SK-N-SH (cell line): Measurements from ENCODE around the gene LTF. TPM values are rescaled to one million over a fixed set of nuclear protein-coding genes. Genes with fewer than 3 reads are reported as not detected.

ENCODE experiments used
- CTCF ChIA-PET: fragments of 300-600, 350-600 bp; formaldehyde crosslinking; extraction: SDS; loops from one replicate; lab custom pipeline; 2021; lab: Yijun Ruan, JAX
- POLR2A ChIA-PET: fragments of 350-600 bp; sonication (Branson Sonifier 250); formaldehyde crosslinking; extraction: SDS; loops from one replicate; lab custom pipeline; 2020; ENCODE audit warnings: antibody characterized with exemption, inconsistent platforms; lab: Yijun Ruan, JAX
- DNase-seq: peaks from one replicate; pipeline ENCODE4 v3.0.0; 2012
- H2AFZ ChIP-seq: fragments of 200-600 bp; sonication (generic); 2 replicates; pipeline ENCODE4 v1.8.1; 2016; ENCODE audit warnings: antibody characterized with exemption, mild to moderate bottlenecking, low read depth
- H3F3A ChIP-seq: fragments of 200-600 bp; sonication (generic); replicated peaks from 2 replicates; pipeline ENCODE3; 2016; ENCODE audit warnings: antibody characterized with exemption, mild to moderate bottlenecking; ENCODE audit not compliant: insufficient read depth
- H3K27ac ChIP-seq, 2 experiments: fragments of 200-500 bp in 1 of 2; fragments of 200-600 bp in 1 of 2; sonication (Bioruptor generic) in 1 of 2; sonication (generic), shearing (Covaris generic) in 1 of 2; 2 replicates each; pipeline versions ENCODE4 v1.5.1 to v1.6.1; 2014 to 2016; ENCODE audit warnings: low read depth in 2 of 2, inconsistent platforms in 1 of 2, low read length in 1 of 2, mild to moderate bottlenecking in 1 of 2, mixed read lengths in 1 of 2
- H3K27me3 ChIP-seq: fragments of 200-600 bp; sonication (generic), shearing (Covaris generic); 2 replicates; pipeline ENCODE4 v1.6.1; 2016; ENCODE audit warnings: mixed run types; ENCODE audit not compliant: insufficient read depth
- H3K36me3 ChIP-seq, 2 experiments: fragments of 200-500 bp in 1 of 2; fragments of 200-600 bp in 1 of 2; sonication (Bioruptor generic) in 1 of 2; sonication (generic) in 1 of 2; replicated peaks in 1 of 2; 2 replicates each; pipeline versions ENCODE3 to v1.5.1; 2014 to 2016; ENCODE audit warnings: low read length in 1 of 2, mild to moderate bottlenecking in 1 of 2; ENCODE audit not compliant: insufficient read depth in 2 of 2, control insufficient read depth in 1 of 2
- H3K4me1 ChIP-seq, 2 experiments: fragments of 200-500 bp in 1 of 2; fragments of 200-600 bp in 1 of 2; sonication (Bioruptor generic) in 1 of 2; sonication (generic), shearing (Covaris generic) in 1 of 2; 2 replicates each; pipeline versions ENCODE4 v1.5.1 to v1.6.1; 2014 to 2016; ENCODE audit warnings: low read depth in 1 of 2, low read length in 1 of 2, mixed run types in 1 of 2; ENCODE audit not compliant: insufficient read depth in 2 of 2, control insufficient read depth in 1 of 2
- H3K4me2 ChIP-seq: fragments of 200-600 bp; sonication (generic), shearing (Covaris generic); 2 replicates; pipeline ENCODE4 v1.6.1; 2017; ENCODE audit warnings: mixed run types
- H3K4me3 ChIP-seq, 2 experiments: fragments of 200-500 bp in 1 of 2; fragments of 200-600 bp in 1 of 2; sonication (Bioruptor generic) in 1 of 2; sonication (generic), shearing (Covaris generic) in 1 of 2; 2 replicates each; pipeline versions ENCODE4 v1.5.1 to v1.8.1; 2014 to 2016; ENCODE audit warnings: low read depth in 2 of 2, inconsistent platforms in 1 of 2, low read length in 1 of 2, mild to moderate bottlenecking in 1 of 2, mixed read lengths in 1 of 2, moderate library complexity in 1 of 2
- H3K79me2 ChIP-seq: fragments of 200-600 bp; sonication (generic); 2 replicates; pipeline ENCODE4 v1.8.1; 2017; ENCODE audit warnings: mild to moderate bottlenecking; ENCODE audit not compliant: insufficient read depth
- H3K9ac ChIP-seq: fragments of 200-600 bp; sonication (generic); 2 replicates; pipeline ENCODE4 v1.6.1; 2017; ENCODE audit warnings: mixed run types
- H3K9me2 ChIP-seq: fragments of 200-600 bp; sonication (generic); 2 replicates; pipeline ENCODE4 v1.6.1; 2017; ENCODE audit warnings: mixed run types
- H3K9me3 ChIP-seq: fragments of 200-600 bp; sonication (generic); 2 replicates; pipeline ENCODE4 v1.6.1; 2017; ENCODE audit warnings: mixed run types, mild to moderate bottlenecking, moderate library complexity
- H4K20me1 ChIP-seq: fragments of 200-600 bp; sonication (generic); 2 replicates; pipeline ENCODE4 v1.6.1; 2017; ENCODE audit warnings: mild to moderate bottlenecking, mixed run types; ENCODE audit not compliant: insufficient read depth
- CHD2 ChIP-seq: fragments of 150-350 bp; IDR thresholded peaks from 2 replicates; pipeline ENCODE4 v1.6.1; 2018; ENCODE audit warnings: low read length; ENCODE audit not compliant: partially characterized antibody
- CTCF ChIP-seq: fragments of 200-600 bp; sonication (generic); IDR thresholded peaks from 2 replicates; pipeline ENCODE4 v1.6.1; 2017; ENCODE audit warnings: antibody characterized with exemption, mild to moderate bottlenecking, moderate library complexity
- EZH2phosphoT487 ChIP-seq: fragments of 200-600 bp; sonication (generic); IDR thresholded peaks from 2 replicates; pipeline ENCODE4 v1.6.1; 2017; ENCODE audit warnings: low read depth, mixed run types, mild to moderate bottlenecking, antibody characterized with exemption, moderate library complexity, borderline replicate concordance
- GABPA ChIP-seq: IDR thresholded peaks from 2 replicates; pipeline ENCODE4 v1.4.0; 2012; ENCODE audit warnings: low read depth, mild to moderate bottlenecking
- RCOR1 ChIP-seq: fragments of 150-350 bp; IDR thresholded peaks from 2 replicates; pipeline ENCODE4 v1.6.1; 2017; ENCODE audit warnings: antibody characterized with exemption, low read length
- RFX5 ChIP-seq: IDR thresholded peaks from 2 replicates; pipeline ENCODE4 v1.6.1; 2012; ENCODE audit warnings: mild to moderate bottlenecking, improper control_type of control experiment, low read length
- SIN3A ChIP-seq: IDR thresholded peaks from 2 replicates; pipeline ENCODE4 v1.6.1; 2012; ENCODE audit warnings: low read depth, mild to moderate bottlenecking, low read length, moderate library complexity, borderline replicate concordance
- TAF1 ChIP-seq: IDR thresholded peaks from 2 replicates; pipeline ENCODE4 v1.6.1; 2012; ENCODE audit warnings: low read depth, mild to moderate bottlenecking, low read length, moderate library complexity, borderline replicate concordance
- WGBS: methylation state at CpG from one replicate; pipeline ENCODE4 v1.1.6; 2017; ENCODE audit warnings: low lambda C conversion rate; 5-methylcytosine and 5-hydroxymethylcytosine counted together
- polyA plus RNA-seq, 3 experiments: library from polyadenylated mRNA; depleted of rRNA; stranded (reverse); fragments of >200 nt; gene quantifications; 2 replicates each; pipeline ENCODE4 v1.2.3, GENCODE V29; 2012

The LTF gene
- polyA plus RNA-seq, 1 of the 3 experiments (the other 2 are of a cell fraction) = not detected

- Histone ChIP-seq H3F3A (no peaks in the 10 kb centered on the region), H3K4me2 (no peak overlapping the region), H3K36me3 (no peaks in the 10 kb centered on the region), H3K27ac (no peak overlapping the region), H3K4me1 (no peaks in the 10 kb centered on the region; a peak in 1 of 4 replicates), H3K9ac (no peak overlapping the region), H3K9me2 (no peaks in the 10 kb centered on the region), H3K9me3 (no peaks in the 10 kb centered on the region), H4K20me1 (no peaks in the 10 kb centered on the region), H2AFZ (no peak overlapping the region), H3K4me3 (no peak overlapping the region), H3K27me3 (peaks cover 25% of the 10 kb centered on the region), H3K79me2 (no peaks in the 10 kb centered on the region)
- TF ChIP-seq RCOR1 = no peak
- no peak for DNase-seq
- ChIA-PET CTCF (interaction anchor here (1.0 to 6.3 kb wide), 6 partner anchors 8 to 25 kb away, joined by 3 to 39 read pairs (median 4); no protein-coding TSS in a partner anchor), POLR2A (no interaction called here)
- 16% methylated on average over 5 of the region's 6 CpGs for WGBS
Measured at GRCh38 chr3:46463120-46463867, 1.4 kb downstream of the LTF start.

- no peaks in the 10 kb centered on the region for H3K36me3 ChIP-seq
- H3F3A ChIP-seq = no peaks in the 10 kb centered on the region
- no peak overlapping the region for H2AFZ ChIP-seq
- H3K9me3 ChIP-seq = no peaks in the 10 kb centered on the region
- WGBS = 9% methylated on average over 3 of the region's 3 CpGs
- H3K4me2 ChIP-seq = no peak overlapping the region
- CTCF ChIA-PET = interaction anchor here (0.7 to 6.3 kb wide), 6 partner anchors 8 to 342 kb away, joined by 3 to 39 read pairs (median 4); no protein-coding TSS in a partner anchor
- DNase-seq = no peak
- POLR2A ChIA-PET = no interaction called here
- TF ChIP-seq GABPA (no peak), CHD2 (no peak), TAF1 (no peak), SIN3A (no peak), EZH2phosphoT487 (no peak), RFX5 (no peak)
- no peaks in the 10 kb centered on the region for H3K79me2 ChIP-seq
- H3K4me3 ChIP-seq = no peak overlapping the region
- H3K27me3 ChIP-seq = peaks cover 25% of the 10 kb centered on the region
- H3K9ac ChIP-seq = no peak overlapping the region
- H3K4me1 ChIP-seq = no peaks in the 10 kb centered on the region; a peak in 1 of 4 replicates
- H3K9me2 ChIP-seq = no peaks in the 10 kb centered on the region
- H4K20me1 ChIP-seq = no peaks in the 10 kb centered on the region
- H3K27ac ChIP-seq = no peak overlapping the region
Measured at GRCh38 chr3:46462511-46462910, 2.2 kb downstream of the LTF start.

- Histone ChIP-seq H4K20me1 (no peaks in the 10 kb centered on the region), H3K4me2 (no peak overlapping the region), H3K79me2 (no peaks in the 10 kb centered on the region), H2AFZ (no peak overlapping the region), H3K9me3 (no peaks in the 10 kb centered on the region), H3K9me2 (no peaks in the 10 kb centered on the region), H3K36me3 (no peaks in the 10 kb centered on the region), H3K27me3 (peaks cover 25% of the 10 kb centered on the region), H3K9ac (no peak overlapping the region), H3K4me1 (no peaks in the 10 kb centered on the region; a peak in 1 of 4 replicates)
- WGBS = 20% methylated on average over 3 of the region's 3 CpGs
- TF ChIP-seq CTCF (0 out of 2 replicates have a peak, but pooled peaks have one; percentile 11), SIN3A (no peak)
- TF ChIP-seq, all 33 proteins: peak for 1
- DNase-seq = no peak
- Histone ChIP-seq H3F3A (no peaks in the 10 kb centered on the region), H3K4me3 (no peak overlapping the region), H3K27ac (no peak overlapping the region)
- CTCF ChIA-PET = interaction anchor here (0.7 to 6.3 kb wide), 6 partner anchors 9 to 341 kb away, joined by 3 to 39 read pairs (median 4); no protein-coding TSS in a partner anchor
- POLR2A ChIA-PET = no interaction called here
Measured at GRCh38 chr3:46462111-46462510, 2.6 kb downstream of the LTF start.
